ENCODE results near the gene FAM124B.

Gene FAM124B

GRCh38 chr2:224379986-224380385 lies 21.9 kb downstream of the FAM124B start:
- TF ChIP-seq CTCF (IDR thresholded peaks at IDR 0.05; ENCODE audit: low read length), result no peak
- no peak for TF ChIP-seq EZH2 (IDR thresholded peaks at IDR 0.05; ENCODE audit: borderline replicate concordance, low read length)
- Histone ChIP-seq H3F3A (ENCODE audit: insufficient read depth, low read length) (no peaks in the 10 kb centered on the region), H4K20me1 (ENCODE audit: insufficient read depth, low read length) (no peaks in the 10 kb centered on the region), H3K4me2 (ENCODE audit: low read length) (no peak overlapping the region), H3K4me1 (ENCODE audit: insufficient read depth, low read length, severe bottlenecking) (no peaks in the 10 kb centered on the region), H3K9ac (ENCODE audit: low read length) (no peak overlapping the region), H3K36me3 (ENCODE audit: insufficient read depth, low read length) (no peaks in the 10 kb centered on the region), H3K9me3 (ENCODE audit: low read length) (no peaks in the 10 kb centered on the region), H3K79me2 (ENCODE audit: insufficient read depth, low read length) (no peaks in the 10 kb centered on the region), H3K9me2 (ENCODE audit: low read depth, low read length) (no peaks in the 10 kb centered on the region), H3K27me3 (ENCODE audit: insufficient read depth, low read length) (no peaks in the 10 kb centered on the region), H3K27ac (ENCODE audit: low read depth, low read length, poor library complexity, severe bottlenecking) (no peak overlapping the region), H2AFZ (ENCODE audit: low read length) (no peak overlapping the region), H3K4me3 (ENCODE audit: low read depth, low read length, poor library complexity, severe bottlenecking) (no peak overlapping the region)

- no peaks in the 10 kb centered on the region for H3K4me1 ChIP-seq (ENCODE audit: insufficient read depth, low read length, severe bottlenecking)
- H3K27me3 ChIP-seq (ENCODE audit: insufficient read depth, low read length), result no peaks in the 10 kb centered on the region
- no peaks in the 10 kb centered on the region for H3K9me3 ChIP-seq (ENCODE audit: low read length)
- no peaks in the 10 kb centered on the region for H3K36me3 ChIP-seq (ENCODE audit: insufficient read depth, low read length)
- no peaks in the 10 kb centered on the region for H4K20me1 ChIP-seq (ENCODE audit: insufficient read depth, low read length)
- TF ChIP-seq EZH2 (IDR thresholded peaks at IDR 0.05; ENCODE audit: borderline replicate concordance, low read length) (no peak), CTCF (IDR thresholded peaks at IDR 0.05; ENCODE audit: low read length) (no peak)
- no peaks in the 10 kb centered on the region for H3K79me2 ChIP-seq (ENCODE audit: insufficient read depth, low read length)
- H3F3A ChIP-seq (ENCODE audit: insufficient read depth, low read length), result no peaks in the 10 kb centered on the region
- no peak overlapping the region for H3K4me2 ChIP-seq (ENCODE audit: low read length)
- H3K9ac ChIP-seq (ENCODE audit: low read length), result no peak overlapping the region
- H3K27ac ChIP-seq (ENCODE audit: low read depth, low read length, poor library complexity, severe bottlenecking), result no peak overlapping the region
- H3K4me3 ChIP-seq (ENCODE audit: low read depth, low read length, poor library complexity, severe bottlenecking), result no peak overlapping the region
- no peaks in the 10 kb centered on the region for H3K9me2 ChIP-seq (ENCODE audit: low read depth, low read length)
- no peak overlapping the region for H2AFZ ChIP-seq (ENCODE audit: low read length)
Measured at GRCh38 chr2:224379172-224379571, 22.7 kb downstream of the FAM124B start.

- Histone ChIP-seq H3K27ac (ENCODE audit: low read depth, low read length, poor library complexity, severe bottlenecking) (no peak overlapping the region), H3F3A (ENCODE audit: insufficient read depth, low read length) (no peaks in the 10 kb centered on the region), H3K9ac (ENCODE audit: low read length) (no peak overlapping the region), H4K20me1 (ENCODE audit: insufficient read depth, low read length) (no peaks in the 10 kb centered on the region), H3K4me1 (ENCODE audit: insufficient read depth, low read length, severe bottlenecking) (no peaks in the 10 kb centered on the region), H3K9me3 (ENCODE audit: low read length) (no peaks in the 10 kb centered on the region), H2AFZ (ENCODE audit: low read length) (no peak overlapping the region), H3K4me3 (ENCODE audit: low read depth, low read length, poor library complexity, severe bottlenecking) (no peak overlapping the region), H3K36me3 (ENCODE audit: insufficient read depth, low read length) (no peaks in the 10 kb centered on the region), H3K9me2 (ENCODE audit: low read depth, low read length) (no peaks in the 10 kb centered on the region), H3K27me3 (ENCODE audit: insufficient read depth, low read length) (no peaks in the 10 kb centered on the region), H3K4me2 (ENCODE audit: low read length) (no peak overlapping the region), H3K79me2 (ENCODE audit: insufficient read depth, low read length) (no peaks in the 10 kb centered on the region)
- no peak for TF ChIP-seq EZH2 (IDR thresholded peaks at IDR 0.05; ENCODE audit: borderline replicate concordance, low read length)
- TF ChIP-seq CTCF (IDR thresholded peaks at IDR 0.05; ENCODE audit: low read length), result no peak
Measured at GRCh38 chr2:224378701-224379097, 23.2 kb downstream of the FAM124B start.

All from OCI-LY1 (cell line).